GM19025 (cell line): ENCODE results near the gene EYS.

Source experiments
- ATAC-seq: cut with Tn5 transposase; IDR thresholded peaks from one replicate; pipeline ENCODE4 v1.9.1; 2021; ENCODE audit warnings: mild to moderate bottlenecking, low read depth, moderate library complexity; ENCODE audit not compliant: unreplicated experiment

The EYS gene

GRCh38 chr6:64685401-64685800 is 1021.6 kb downstream of the EYS start:
- no peak for ATAC-seq

- ATAC-seq = no peak
Observed at GRCh38 chr6:64683682-64684081, 1023.3 kb downstream of the EYS start.

- ATAC-seq = no peak
Observed at GRCh38 chr6:64681416-64682160, 1025.4 kb downstream of the EYS start.

GRCh38 chr6:64680446-64680845 is 1026.6 kb downstream of the EYS start:
- no peak for ATAC-seq

- no peak for ATAC-seq
Observed at GRCh38 chr6:64679416-64679815, 1027.6 kb downstream of the EYS start.

- ATAC-seq = no peak
Observed at GRCh38 chr6:64672651-64673050, 1034.4 kb downstream of the EYS start.

GRCh38 chr6:64672131-64672530 is 1034.9 kb downstream of the EYS start:
- no peak for ATAC-seq

- no peak for ATAC-seq
Observed at GRCh38 chr6:64665137-64665536, 1041.9 kb downstream of the EYS start.

GRCh38 chr6:64664480-64664879 is 1042.5 kb downstream of the EYS start:
- no peak for ATAC-seq

GRCh38 chr6:64644024-64644423 is 1063.0 kb downstream of the EYS start:
- no peak for ATAC-seq

GRCh38 chr6:64630901-64631300 is 1076.1 kb downstream of the EYS start:
- ATAC-seq = no peak

- no peak for ATAC-seq
Observed at GRCh38 chr6:64622944-64623343, 1084.1 kb downstream of the EYS start.

GRCh38 chr6:64602993-64603392 is 1104.0 kb downstream of the EYS start:
- ATAC-seq = no peak

GRCh38 chr6:64591676-64592036 is 1115.4 kb downstream of the EYS start:
- no peak for ATAC-seq

- no peak for ATAC-seq
Observed at GRCh38 chr6:64590965-64591675, 1115.9 kb downstream of the EYS start.

- no peak for ATAC-seq
Observed at GRCh38 chr6:64589961-64590360, 1117.1 kb downstream of the EYS start.

- no peak for ATAC-seq
Observed at GRCh38 chr6:64580346-64580745, 1126.7 kb downstream of the EYS start.

GRCh38 chr6:64553249-64553786 is 1153.7 kb downstream of the EYS start:
- no peak for ATAC-seq

GRCh38 chr6:64547594-64548268 is 1159.3 kb downstream of the EYS start:
- ATAC-seq = no peak

- ATAC-seq = no peak
Observed at GRCh38 chr6:64539917-64540316, 1167.1 kb downstream of the EYS start.

- no peak for ATAC-seq
Observed at GRCh38 chr6:64538722-64539121, 1168.3 kb downstream of the EYS start.
